B cell (primary cell): Measurements from ENCODE around the gene OSTF1. TPM values are rescaled to one million over a fixed set of nuclear protein-coding genes. Genes with fewer than 3 reads are reported as not detected.

Source experiments
- ATAC-seq: fragments of 200-7000 bp; cut with Tn5 transposase; one replicate; pipeline ENCODE4 v1.10.0; 2021; ENCODE audit warnings: low read depth, mild to moderate bottlenecking, moderate number of reproducible peaks, moderate library complexity
- CTCF ChIA-PET: fragments of 350-600 bp; sonication (Branson Sonifier 250); formaldehyde crosslinking; loops from one replicate; lab custom pipeline; 2021; ENCODE audit warnings: antibody characterized with exemption, inconsistent platforms; lab: Charles Lee
- POLR2A ChIA-PET: fragments of 350-600 bp; sonication (Branson Sonifier 250); formaldehyde crosslinking; loops from one replicate; lab custom pipeline; 2021; ENCODE audit warnings: antibody characterized with exemption; lab: Charles Lee
- DNase-seq: peaks from one replicate; pipeline ENCODE4 v3.0.0; 2013
- H2AFZ ChIP-seq: 2 replicates; pipeline ENCODE4 v1.6.1; 2012; ENCODE audit warnings: mild to moderate bottlenecking, low read depth, low read length; ENCODE audit not compliant: insufficient read depth, poor library complexity, severe bottlenecking
- H3K27ac ChIP-seq, 2 donors: 1 replicate in 1 of 2; 2 replicates in 1 of 2; pipeline ENCODE4 v1.5.1; 2012 to 2013; ENCODE audit warnings: low read length in 2 of 2, mild to moderate bottlenecking in 2 of 2, moderate library complexity in 1 of 2
- H3K27me3 ChIP-seq, 4 experiments: fragments of 200-600 bp in 1 of 4; sonication (generic) in 1 of 4; replicated peaks in 1 of 4; 1 replicate in 2 of 4; 2 replicates in 2 of 4; pipeline versions ENCODE4 v1.6.1 to v1.7.0; 2013 to 2016; ENCODE audit warnings: low read length in 3 of 4, mild to moderate bottlenecking in 2 of 4, mixed read lengths in 1 of 4, moderate library complexity in 1 of 4; ENCODE audit not compliant: insufficient read depth in 4 of 4, control insufficient read depth in 3 of 4; ENCODE audit errors: control extremely low read depth in 1 of 4
- H3K36me3 ChIP-seq, 2 experiments: replicated peaks in 1 of 2; 1 replicate in 1 of 2; 2 replicates in 1 of 2; pipeline versions ENCODE4 v1.6.1 to v1.7.1; 2013; ENCODE audit warnings: low read length in 1 of 2; ENCODE audit not compliant: insufficient read depth in 2 of 2, control insufficient read depth in 1 of 2; ENCODE audit errors: control extremely low read depth in 1 of 2, extremely low read depth in 1 of 2
- H3K4me1 ChIP-seq, 2 donors: fragments of 200-600 bp in 1 of 2; sonication (generic) in 1 of 2; 1 replicate in 1 of 2; 2 replicates in 1 of 2; pipeline versions ENCODE4 v1.5.1 to v1.6.1; 2013 to 2017; ENCODE audit warnings: low read length in 2 of 2; ENCODE audit not compliant: control insufficient read depth in 2 of 2, insufficient read depth in 2 of 2
- H3K4me2 ChIP-seq: replicated peaks from 2 replicates; pipeline ENCODE3; 2012; ENCODE audit warnings: mild to moderate bottlenecking, low read depth, low read length; ENCODE audit not compliant: poor library complexity, severe bottlenecking
- H3K4me3 ChIP-seq, 5 experiments: fragments of 200-600 bp in 1 of 5; sonication (generic) in 1 of 5; 1 replicate in 3 of 5; 2 replicates in 2 of 5; pipeline versions ENCODE4 v1.5.1 to v1.7.0; 2011 to 2016; ENCODE audit warnings: low read length in 4 of 5, mild to moderate bottlenecking in 4 of 5, low read depth in 2 of 5, control low read depth in 1 of 5, moderate library complexity in 1 of 5; ENCODE audit not compliant: insufficient read depth in 1 of 5; ENCODE audit errors: control extremely low read depth in 1 of 5, extremely low read depth in 1 of 5
- H3K79me2 ChIP-seq: fragments of 200-600 bp; sonication (generic); one replicate; pipeline ENCODE4 v1.6.0; 2016; ENCODE audit warnings: low read length; ENCODE audit not compliant: control insufficient read depth, insufficient read depth
- H3K9ac ChIP-seq: fragments of 200-600 bp; sonication (generic); 2 replicates; pipeline ENCODE4 v1.6.1; 2017; ENCODE audit warnings: mild to moderate bottlenecking, low read length, moderate library complexity
- H3K9me3 ChIP-seq, 3 donors: one replicate each; pipeline versions ENCODE4 v1.6.1 to v1.7.1; 2013; ENCODE audit warnings: low read length in 2 of 3; ENCODE audit not compliant: control insufficient read depth in 2 of 3, insufficient read depth in 1 of 3; ENCODE audit errors: control extremely low read depth in 1 of 3
- H4K20me1 ChIP-seq: 2 replicates; pipeline ENCODE4 v1.6.0; 2012; ENCODE audit warnings: mild to moderate bottlenecking, low read length; ENCODE audit not compliant: insufficient read depth, control insufficient read depth, poor library complexity, severe bottlenecking
- H3K27ac Mint-ChIP-seq: one replicate; pipeline ENCODE4 v1.8.0; 2021; ENCODE audit warnings: mixed read lengths
- H3K27me3 Mint-ChIP-seq: one replicate; pipeline ENCODE4 v1.8.0; 2021; ENCODE audit warnings: mixed read lengths
- H3K4me1 Mint-ChIP-seq: one replicate; pipeline ENCODE4 v1.8.0; 2021; ENCODE audit warnings: mixed read lengths
- H3K4me3 Mint-ChIP-seq: one replicate; pipeline ENCODE4 v1.8.0; 2021; ENCODE audit warnings: mixed read lengths
- H3K9me3 Mint-ChIP-seq: one replicate; pipeline ENCODE4 v1.8.0; 2022; ENCODE audit warnings: mixed read lengths; ENCODE audit not compliant: insufficient read depth
- EZH2 ChIP-seq: IDR thresholded peaks from 2 replicates; pipeline ENCODE4 v1.6.1; 2012; ENCODE audit warnings: borderline replicate concordance, low read depth, mild to moderate bottlenecking, moderate library complexity, low read length; ENCODE audit not compliant: insufficient read depth, poor library complexity, severe bottlenecking
- WGBS: methylation state at CpG from one replicate; pipeline ENCODE4 v1.1.5; 2013; ENCODE audit warnings: missing lambda C conversion rate; ENCODE audit not compliant: insufficient coverage; 5-methylcytosine and 5-hydroxymethylcytosine counted together
- intact Hi-C: fragments of 100-400 bp; cut with micrococcal nuclease; formaldehyde crosslinking; loops from one replicate; pipeline ENCODE4 v1.10.0; 2022
- polyA plus RNA-seq: library from polyadenylated mRNA; depleted of rRNA; stranded (reverse); fragments of >200 nt; gene quantifications from 2 replicates; pipeline ENCODE4 v1.2.3, GENCODE V29; 2012
- total RNA-seq, 2 donors: library from RNA; stranded (reverse); fragments of 120-200 nt in 1 of 2; gene quantifications; 1 replicate in 1 of 2; 2 replicates in 1 of 2; pipeline versions ENCODE4 v1.2.3 to v1.2.4, GENCODE V29; 2013 to 2022
- TF ChIP-seq, protein P1 (sequence below): fragments of 200-600 bp; IDR thresholded peaks from one replicate; pipeline ENCODE4 v1.8.0; 2022; ENCODE audit warnings: antibody characterized with exemption, mild to moderate bottlenecking

Gene OSTF1
- total and polyA plus RNA-seq, 2 donors (not counting 1 experiment from before 2014, with no cell fraction given) = 33.8 to 62.0 TPM

DNA sequence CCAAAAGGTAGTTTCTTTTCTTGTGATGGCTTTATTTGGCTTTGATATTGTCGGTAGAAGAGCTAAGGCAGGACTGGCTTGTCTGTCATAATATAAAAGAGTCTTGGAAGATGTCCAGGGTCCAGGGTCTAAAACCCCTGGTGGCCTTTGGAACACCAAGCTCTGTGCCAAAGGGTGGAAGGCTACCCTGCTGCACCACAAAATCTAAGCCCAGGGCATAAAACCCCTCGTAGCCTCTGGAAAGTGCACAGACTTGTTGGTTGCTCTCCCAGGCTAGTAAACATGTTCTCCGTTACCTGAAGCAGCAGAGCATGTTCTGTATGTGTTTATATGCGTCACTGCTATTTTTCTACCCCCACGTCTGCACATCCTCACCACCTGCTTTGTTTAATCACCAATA lies 75.5 kb downstream of the OSTF1 start:
- POLR2A ChIA-PET = no interaction called here

GRCh38 chr9:75164573-75164972 lies 76.3 kb downstream of the OSTF1 start:
- POLR2A ChIA-PET = no interaction called here
- H3K27ac Mint-ChIP-seq = no peak overlapping the region
- TF ChIP-seq EZH2 = no peak
- TF ChIP-seq, protein P1, sequence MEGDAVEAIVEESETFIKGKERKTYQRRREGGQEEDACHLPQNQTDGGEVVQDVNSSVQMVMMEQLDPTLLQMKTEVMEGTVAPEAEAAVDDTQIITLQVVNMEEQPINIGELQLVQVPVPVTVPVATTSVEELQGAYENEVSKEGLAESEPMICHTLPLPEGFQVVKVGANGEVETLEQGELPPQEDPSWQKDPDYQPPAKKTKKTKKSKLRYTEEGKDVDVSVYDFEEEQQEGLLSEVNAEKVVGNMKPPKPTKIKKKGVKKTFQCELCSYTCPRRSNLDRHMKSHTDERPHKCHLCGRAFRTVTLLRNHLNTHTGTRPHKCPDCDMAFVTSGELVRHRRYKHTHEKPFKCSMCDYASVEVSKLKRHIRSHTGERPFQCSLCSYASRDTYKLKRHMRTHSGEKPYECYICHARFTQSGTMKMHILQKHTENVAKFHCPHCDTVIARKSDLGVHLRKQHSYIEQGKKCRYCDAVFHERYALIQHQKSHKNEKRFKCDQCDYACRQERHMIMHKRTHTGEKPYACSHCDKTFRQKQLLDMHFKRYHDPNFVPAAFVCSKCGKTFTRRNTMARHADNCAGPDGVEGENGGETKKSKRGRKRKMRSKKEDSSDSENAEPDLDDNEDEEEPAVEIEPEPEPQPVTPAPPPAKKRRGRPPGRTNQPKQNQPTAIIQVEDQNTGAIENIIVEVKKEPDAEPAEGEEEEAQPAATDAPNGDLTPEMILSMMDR = no peak

More for the DNA sequence above, 75.5 kb downstream of the OSTF1 start:
- Mint-ChIP-seq H3K4me1 (no peaks in the 10 kb centered on the region), H3K4me3 (no peak overlapping the region), H3K27ac (no peak overlapping the region), H3K9me3 (peaks cover 4% of the 10 kb centered on the region), H3K27me3 (no peaks in the 10 kb centered on the region)
- no peak overlapping the region for H2AFZ ChIP-seq
- no peaks in the 10 kb centered on the region for H4K20me1 ChIP-seq
- no peak for DNase-seq
- no peak for ATAC-seq
- peaks cover 0 to 5% (median 0%) of the 10 kb centered on the region in 3 donors for H3K9me3 ChIP-seq
- H3K4me3 ChIP-seq = no peak overlapping the region
- intact Hi-C loops = no loop called here
- TF ChIP-seq, protein P1 = no peak
- no peak for TF ChIP-seq EZH2
- no peak overlapping the region for H3K27ac ChIP-seq
- H3K79me2 ChIP-seq = no peaks in the 10 kb centered on the region
- no peaks in the 10 kb centered on the region for H3K27me3 ChIP-seq
- H3K4me1 ChIP-seq = no peaks in the 10 kb centered on the region
- CTCF ChIA-PET = no interaction called here
- H3K36me3 ChIP-seq = peaks cover 0 to 8% of the 10 kb centered on the region in 2 experiments
- no peak overlapping the region for H3K4me2 ChIP-seq
- WGBS = 74% methylated on average over 3 of the region's 5 CpGs
- no peak overlapping the region for H3K9ac ChIP-seq

More at GRCh38 chr9:75164573-75164972, 76.3 kb downstream of the OSTF1 start:
- Histone ChIP-seq H3K4me2 (no peak overlapping the region), H4K20me1 (no peaks in the 10 kb centered on the region), H3K79me2 (no peaks in the 10 kb centered on the region), H2AFZ (no peak overlapping the region), H3K27ac (no peak overlapping the region), H3K9me3 (peaks cover 0 to 5% (median 0%) of the 10 kb centered on the region in 3 donors), H3K4me3 (no peak overlapping the region), H3K4me1 (no peaks in the 10 kb centered on the region), H3K36me3 (peaks cover 0 to 11% of the 10 kb centered on the region in 2 experiments), H3K9ac (no peak overlapping the region), H3K27me3 (no peaks in the 10 kb centered on the region)
- no peaks in the 10 kb centered on the region for H3K27me3 Mint-ChIP-seq
- DNase-seq (no peak), ATAC-seq (no peak)
- CTCF ChIA-PET = no interaction called here
- intact Hi-C loops = no loop called here
- no peaks in the 10 kb centered on the region for H3K4me1 Mint-ChIP-seq
- no peak overlapping the region for H3K4me3 Mint-ChIP-seq
- H3K9me3 Mint-ChIP-seq = peaks cover 4% of the 10 kb centered on the region
